ENCODE results near the gene FBXL4.

Gene FBXL4

GRCh38 chr6:98946879-98947410 lies 801 bp downstream of the FBXL4 start:
- Histone ChIP-seq H4K8ac (ENCODE audit: low read length) (peak overlapping the region; percentile 4), H3K18ac (ENCODE audit: low read depth in 1 of 2, low read length in 2 of 2) (peak overlapping the region; percentile 84 to 94), H3K4ac (ENCODE audit: low read depth in 1 of 2, low read length in 2 of 2) (peak overlapping the region; percentile 39 to 87), H3K4me1 (ENCODE audit: control insufficient read depth, insufficient read depth, low read depth, low read length) (no peaks in the 10 kb centered on the region), H3K79me1 (replicated peaks; ENCODE audit: low read length, poor library complexity, severe bottlenecking) (peaks cover 5% of the 10 kb centered on the region), H2BK15ac (ENCODE audit: low read depth, poor library complexity, severe bottlenecking) (no peak overlapping the region), H3K4me2 (ENCODE audit: low read length, poor library complexity, severe bottlenecking) (peak overlapping the region; percentile 74), H2AK5ac (ENCODE audit: low read length, severe bottlenecking) (no peak overlapping the region), H2BK120ac (ENCODE audit: low read depth, low read length) (no peak overlapping the region), H2BK5ac (ENCODE audit: low read depth, low read length, poor library complexity, severe bottlenecking) (no peak overlapping the region), H3K36me3 (ENCODE audit: control insufficient read depth in 1 of 2, insufficient read depth in 2 of 2, low read depth in 1 of 2, low read length in 2 of 2) (no peaks in the 10 kb centered on the region), H3K9ac (ENCODE audit: low read length) (peak overlapping the region; percentile 94), H3K9me3 (ENCODE audit: control insufficient read depth, low read length) (no peaks in the 10 kb centered on the region), H2BK12ac (ENCODE audit: low read length in 2 of 2) (no peak overlapping the region), H3K4me3 (ENCODE audit: insufficient read depth in 1 of 2, low read depth in 1 of 2, low read length in 2 of 2) (peak overlapping the region; percentile 74 to 94), H4K91ac (ENCODE audit: low read length) (peak overlapping the region; percentile 8), H3K14ac (ENCODE audit: low read length in 2 of 2) (peak overlapping the region in 1 of 2 experiments; percentile 82), H3K27me3 (ENCODE audit: control insufficient read depth in 1 of 2, insufficient read depth in 1 of 2, low read length in 2 of 2) (no peaks in the 10 kb centered on the region), H3K23ac (ENCODE audit: low read length in 2 of 2) (peak overlapping the region in 1 of 2 experiments; percentile 99), H2AFZ (ENCODE audit: low read depth, low read length) (peak overlapping the region; percentile 15), H3K27ac (ENCODE audit: low read length, poor library complexity, severe bottlenecking) (no peak overlapping the region)
- 21% methylated on average over 5 of the region's 9 CpGs for WGBS
- DNase-seq, result no peak

GRCh38 chr6:98946266-98946878 lies 1.4 kb downstream of the FBXL4 start:
- WGBS, result 100% methylated on average over 4 of the region's 10 CpGs
- no peak overlapping the region for H2AFZ ChIP-seq (ENCODE audit: low read depth, low read length)

GRCh38 chr6:98945311-98946115 lies 2.2 kb downstream of the FBXL4 start:
- Histone ChIP-seq H3K27me3 (ENCODE audit: control insufficient read depth in 1 of 2, insufficient read depth in 1 of 2, low read length in 2 of 2) (no peaks in the 10 kb centered on the region), H2AFZ (ENCODE audit: low read depth, low read length) (no peak overlapping the region), H4K8ac (ENCODE audit: low read length) (no peak overlapping the region), H3K4me3 (ENCODE audit: insufficient read depth in 1 of 2, low read depth in 1 of 2, low read length in 2 of 2) (peak overlapping the region in 1 of 2 experiments; percentile 94), H3K9ac (ENCODE audit: low read length) (peak overlapping the region; percentile 94), H3K14ac (ENCODE audit: low read length in 2 of 2) (no peak overlapping the region), H2AK5ac (ENCODE audit: low read length, severe bottlenecking) (no peak overlapping the region), H3K36me3 (ENCODE audit: control insufficient read depth in 1 of 2, insufficient read depth in 2 of 2, low read depth in 1 of 2, low read length in 2 of 2) (no peaks in the 10 kb centered on the region), H3K4me2 (ENCODE audit: low read length, poor library complexity, severe bottlenecking) (no peak overlapping the region), H3K4me1 (ENCODE audit: control insufficient read depth, insufficient read depth, low read depth, low read length) (peaks cover 2% of the 10 kb centered on the region), H3K23ac (ENCODE audit: low read length in 2 of 2) (no peak overlapping the region), H3K79me1 (replicated peaks; ENCODE audit: low read length, poor library complexity, severe bottlenecking) (peaks cover 5% of the 10 kb centered on the region), H2BK15ac (ENCODE audit: low read depth, poor library complexity, severe bottlenecking) (no peak overlapping the region), H3K4ac (ENCODE audit: low read depth in 1 of 2, low read length in 2 of 2) (no peak overlapping the region), H4K91ac (ENCODE audit: low read length) (no peak overlapping the region), H3K9me3 (ENCODE audit: control insufficient read depth, low read length) (no peaks in the 10 kb centered on the region), H2BK5ac (ENCODE audit: low read depth, low read length, poor library complexity, severe bottlenecking) (no peak overlapping the region), H3K27ac (ENCODE audit: low read length, poor library complexity, severe bottlenecking) (no peak overlapping the region), H2BK12ac (ENCODE audit: low read length in 2 of 2) (no peak overlapping the region), H3K18ac (ENCODE audit: low read depth in 1 of 2, low read length in 2 of 2) (no peak overlapping the region), H2BK120ac (ENCODE audit: low read depth, low read length) (no peak overlapping the region)
- no peak for DNase-seq
- 90% methylated on average over 3 of the region's 3 CpGs for WGBS

More at GRCh38 chr6:98946266-98946878, 1.4 kb downstream of the FBXL4 start:
- Histone ChIP-seq H2BK15ac (ENCODE audit: low read depth, poor library complexity, severe bottlenecking) (no peak overlapping the region), H2BK120ac (ENCODE audit: low read depth, low read length) (no peak overlapping the region), H3K79me1 (replicated peaks; ENCODE audit: low read length, poor library complexity, severe bottlenecking) (peaks cover 5% of the 10 kb centered on the region), H3K4ac (ENCODE audit: low read depth in 1 of 2, low read length in 2 of 2) (no peak overlapping the region), H2BK12ac (ENCODE audit: low read length in 2 of 2) (no peak overlapping the region), H3K4me3 (ENCODE audit: insufficient read depth in 1 of 2, low read depth in 1 of 2, low read length in 2 of 2) (peak overlapping the region in 1 of 2 experiments; percentile 94), H3K9ac (ENCODE audit: low read length) (peak overlapping the region; percentile 94), H3K14ac (ENCODE audit: low read length in 2 of 2) (no peak overlapping the region), H2AK5ac (ENCODE audit: low read length, severe bottlenecking) (no peak overlapping the region), H3K9me3 (ENCODE audit: control insufficient read depth, low read length) (no peaks in the 10 kb centered on the region), H3K18ac (ENCODE audit: low read depth in 1 of 2, low read length in 2 of 2) (no peak overlapping the region), H3K36me3 (ENCODE audit: control insufficient read depth in 1 of 2, insufficient read depth in 2 of 2, low read depth in 1 of 2, low read length in 2 of 2) (no peaks in the 10 kb centered on the region), H4K8ac (ENCODE audit: low read length) (no peak overlapping the region), H3K23ac (ENCODE audit: low read length in 2 of 2) (no peak overlapping the region), H3K27ac (ENCODE audit: low read length, poor library complexity, severe bottlenecking) (no peak overlapping the region), H3K27me3 (ENCODE audit: control insufficient read depth in 1 of 2, insufficient read depth in 1 of 2, low read length in 2 of 2) (no peaks in the 10 kb centered on the region), H3K4me2 (ENCODE audit: low read length, poor library complexity, severe bottlenecking) (peak overlapping the region; percentile 74), H2BK5ac (ENCODE audit: low read depth, low read length, poor library complexity, severe bottlenecking) (no peak overlapping the region), H4K91ac (ENCODE audit: low read length) (no peak overlapping the region), H3K4me1 (ENCODE audit: control insufficient read depth, insufficient read depth, low read depth, low read length) (peaks cover 1% of the 10 kb centered on the region)
- peak; percentile 26 for DNase-seq

- Histone ChIP-seq H2AFZ (ENCODE audit: low read depth, low read length) (no peak overlapping the region), H4K8ac (ENCODE audit: low read length) (no peak overlapping the region), H3K4me2 (ENCODE audit: low read length, poor library complexity, severe bottlenecking) (no peak overlapping the region), H3K23ac (ENCODE audit: low read length in 2 of 2) (no peak overlapping the region), H4K91ac (ENCODE audit: low read length) (no peak overlapping the region), H3K27ac (ENCODE audit: low read length, poor library complexity, severe bottlenecking) (peak overlapping the region; percentile 31), H3K4me3 (ENCODE audit: insufficient read depth in 1 of 2, low read depth in 1 of 2, low read length in 2 of 2) (no peak overlapping the region), H3K9me3 (ENCODE audit: control insufficient read depth, low read length) (peaks cover 7% of the 10 kb centered on the region), H3K79me1 (replicated peaks; ENCODE audit: low read length, poor library complexity, severe bottlenecking) (peaks cover 6% of the 10 kb centered on the region), H2AK5ac (ENCODE audit: low read length, severe bottlenecking) (no peak overlapping the region), H3K36me3 (ENCODE audit: control insufficient read depth in 1 of 2, insufficient read depth in 2 of 2, low read depth in 1 of 2, low read length in 2 of 2) (no peaks in the 10 kb centered on the region), H3K4me1 (ENCODE audit: control insufficient read depth, insufficient read depth, low read depth, low read length) (peaks cover 2% of the 10 kb centered on the region), H3K27me3 (ENCODE audit: control insufficient read depth in 1 of 2, insufficient read depth in 1 of 2, low read length in 2 of 2) (no peaks in the 10 kb centered on the region), H3K14ac (ENCODE audit: low read length in 2 of 2) (no peak overlapping the region), H2BK12ac (ENCODE audit: low read length in 2 of 2) (no peak overlapping the region), H2BK5ac (ENCODE audit: low read depth, low read length, poor library complexity, severe bottlenecking) (no peak overlapping the region), H3K18ac (ENCODE audit: low read depth in 1 of 2, low read length in 2 of 2) (no peak overlapping the region), H2BK15ac (ENCODE audit: low read depth, poor library complexity, severe bottlenecking) (no peak overlapping the region), H3K9ac (ENCODE audit: low read length) (no peak overlapping the region), H2BK120ac (ENCODE audit: low read depth, low read length) (no peak overlapping the region), H3K4ac (ENCODE audit: low read depth in 1 of 2, low read length in 2 of 2) (no peak overlapping the region)
- DNase-seq, result peak; percentile 63
- 38% methylated on average over 2 of the region's 2 CpGs for WGBS
These were observed 3.1 kb downstream of the FBXL4 start for GRCh38 chr6:98944598-98945081.
